HG02642 (cell line): Measurements from ENCODE around the gene CD164L2.
A peak's percentile ranks its signal among the peaks of the same experiment; 100 is the strongest.
"Not testable (repeated sequence)": the region's sequence is repeated elsewhere in the genome, so short reads cannot be mapped to it uniquely, and the experiment has no call there.

ENCODE experiments used
- ATAC-seq: cut with Tn5 transposase; IDR thresholded peaks from one replicate; pipeline ENCODE4 v1.9.1; 2021; ENCODE audit warnings: mild to moderate bottlenecking; ENCODE audit not compliant: unreplicated experiment, poor library complexity

The CD164L2 gene

DNA sequence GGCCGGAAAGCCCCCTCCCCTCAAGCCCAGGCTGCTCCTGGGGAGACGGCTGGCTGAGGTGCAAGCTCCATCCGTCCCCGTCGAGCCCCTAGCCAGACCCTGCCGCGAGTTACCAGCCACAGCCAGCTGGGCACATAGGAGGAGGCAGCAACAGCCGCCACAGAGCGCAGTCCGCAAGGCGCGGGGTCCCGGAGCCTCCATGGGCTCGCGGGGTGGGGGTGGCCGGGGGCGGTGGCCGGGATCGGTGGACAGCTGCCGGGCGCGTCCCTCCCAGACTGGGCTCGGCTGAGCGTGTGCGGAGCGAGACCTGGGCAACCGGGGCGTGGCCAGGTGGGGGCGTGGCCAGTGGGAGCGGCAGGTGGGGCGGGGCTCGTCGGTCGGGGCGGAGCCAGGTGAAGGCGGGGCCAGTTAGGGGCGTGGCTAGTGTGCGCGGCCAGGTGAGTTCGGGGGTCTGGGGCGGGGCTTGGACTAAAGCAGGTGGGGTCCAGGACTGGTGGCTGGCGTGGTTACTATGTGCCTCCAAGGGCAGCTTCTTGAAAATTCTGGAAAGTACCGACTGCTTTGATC is at the start of gene CD164L2:
CD164L2 (minus strand) TSS at position 295 of the 567 bp plus-strand sequence; CDS start at position 201, 94 bp downstream.
- ATAC-seq = no peak

DNA sequence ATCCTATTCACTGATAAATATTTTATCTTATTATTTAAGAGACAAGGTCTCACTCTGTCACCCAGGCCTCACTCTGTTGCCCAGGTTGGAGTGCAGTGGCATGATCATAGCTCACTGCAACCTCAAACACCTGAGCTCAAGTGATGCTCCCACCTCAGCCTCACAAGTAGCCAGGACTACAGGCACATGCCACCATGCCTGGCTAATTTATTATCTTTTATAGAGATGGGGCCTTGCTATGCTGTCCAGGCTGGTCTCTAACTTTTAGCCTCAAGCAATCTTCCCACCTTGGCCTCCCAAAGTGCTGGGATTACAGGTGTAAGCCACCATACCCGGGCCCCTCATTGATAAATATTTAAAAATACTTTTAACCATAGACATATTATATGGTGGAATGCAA is 49.6 kb upstream of the CD164L2 start:
- ATAC-seq = not testable (repeated sequence)

DNA sequence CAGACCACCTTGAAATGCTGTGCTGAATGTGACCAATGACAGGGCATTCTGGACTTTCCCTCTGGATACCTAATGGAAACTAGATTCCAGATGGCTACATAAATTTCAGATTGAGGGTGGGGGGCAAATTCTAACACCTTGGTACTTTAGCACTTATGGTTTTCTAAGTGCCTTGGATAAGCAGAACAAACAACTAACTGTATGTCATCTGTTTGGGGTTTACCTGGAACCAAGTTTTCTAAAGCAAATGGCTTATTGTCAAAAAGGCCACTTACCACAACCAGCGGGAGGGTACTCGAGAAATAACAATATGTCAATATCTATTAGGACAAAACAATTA is 48.4 kb upstream of the CD164L2 start:
- ATAC-seq = no peak

DNA sequence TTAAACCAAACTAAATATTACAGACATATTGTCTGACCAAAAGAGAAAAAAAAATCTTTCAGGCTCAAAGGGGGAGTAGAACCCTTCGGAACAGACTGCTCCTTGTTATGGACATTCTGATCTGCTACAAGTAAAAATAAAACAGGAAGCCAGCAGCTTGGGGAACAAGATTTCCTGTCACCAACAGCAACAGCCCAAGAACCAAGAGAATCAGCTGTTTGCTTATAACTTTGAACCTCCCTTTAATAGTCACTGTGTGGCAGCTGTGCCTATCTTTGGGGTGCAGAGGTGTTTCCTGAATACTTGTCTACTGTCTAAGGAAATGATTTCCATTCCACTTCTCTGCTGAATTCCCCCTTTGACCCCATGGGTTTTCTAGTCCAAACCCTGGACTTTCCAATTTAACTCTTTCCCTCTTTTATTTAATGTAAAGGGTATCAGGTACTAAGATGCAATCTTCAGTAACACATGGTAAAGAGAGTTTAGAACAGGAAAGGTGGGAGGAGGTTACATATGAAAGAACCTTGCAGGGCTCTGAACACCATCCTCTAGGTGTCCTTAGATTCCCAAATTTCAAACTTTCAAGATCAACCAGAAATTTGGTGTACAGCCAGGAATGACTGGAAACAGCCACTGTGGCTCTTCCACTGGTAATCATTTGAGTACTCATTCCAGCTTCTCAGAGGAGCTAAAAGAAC is 47.9 kb upstream of the CD164L2 start:
- ATAC-seq = no peak

DNA sequence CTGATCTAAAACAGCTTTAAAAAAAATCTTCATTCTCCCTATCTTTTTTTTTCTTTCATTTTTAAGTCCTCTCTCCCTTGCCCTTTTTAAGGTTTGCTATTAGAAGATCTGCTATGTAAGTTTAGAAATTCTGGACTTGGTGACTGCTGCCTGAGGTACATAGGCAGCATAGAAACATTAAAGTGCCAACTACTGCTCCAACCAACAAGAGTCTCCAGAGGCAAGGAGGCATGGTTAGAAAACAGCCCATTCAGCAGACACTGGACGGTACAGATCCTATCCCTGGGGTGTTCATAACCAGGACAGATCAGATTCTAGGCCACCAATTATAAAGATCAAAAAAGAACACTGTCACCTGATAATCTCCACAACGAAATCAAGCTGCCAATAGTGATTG is 45.9 kb upstream of the CD164L2 start:
- no peak for ATAC-seq

DNA sequence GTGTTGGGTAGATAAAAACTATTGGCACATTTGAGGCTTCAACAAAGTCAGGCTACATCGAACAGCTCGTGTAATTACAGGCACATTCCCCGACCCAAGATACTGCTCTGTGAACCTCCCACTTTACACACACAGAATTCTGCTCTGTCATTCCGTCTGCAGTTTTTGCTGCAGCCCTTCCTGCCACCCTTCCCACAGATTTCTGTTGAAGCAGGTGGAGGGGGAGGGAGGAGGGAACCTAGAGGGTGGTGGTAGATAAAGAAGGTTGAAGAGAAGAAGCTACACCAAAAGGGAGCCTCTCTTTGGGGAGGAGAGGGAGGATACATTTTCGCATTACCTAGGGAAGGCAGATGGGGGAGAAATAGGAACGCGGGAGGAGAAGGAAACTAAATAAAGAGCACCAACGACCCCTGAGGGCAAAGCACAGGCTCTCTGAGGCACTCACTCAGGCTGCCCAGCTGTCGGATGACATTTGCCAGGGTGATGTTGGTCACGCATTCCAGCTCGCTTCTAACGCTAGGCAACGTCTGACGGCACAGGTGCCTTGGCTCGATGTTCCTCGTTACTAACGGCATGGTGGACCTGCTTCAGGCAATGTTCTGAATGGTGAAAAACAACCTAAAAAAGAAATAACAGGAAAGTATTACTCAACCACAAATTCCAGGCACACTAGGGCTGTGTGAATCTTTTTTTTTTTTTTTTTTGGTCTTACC is 45.3 kb upstream of the CD164L2 start:
- ATAC-seq = no peak

DNA sequence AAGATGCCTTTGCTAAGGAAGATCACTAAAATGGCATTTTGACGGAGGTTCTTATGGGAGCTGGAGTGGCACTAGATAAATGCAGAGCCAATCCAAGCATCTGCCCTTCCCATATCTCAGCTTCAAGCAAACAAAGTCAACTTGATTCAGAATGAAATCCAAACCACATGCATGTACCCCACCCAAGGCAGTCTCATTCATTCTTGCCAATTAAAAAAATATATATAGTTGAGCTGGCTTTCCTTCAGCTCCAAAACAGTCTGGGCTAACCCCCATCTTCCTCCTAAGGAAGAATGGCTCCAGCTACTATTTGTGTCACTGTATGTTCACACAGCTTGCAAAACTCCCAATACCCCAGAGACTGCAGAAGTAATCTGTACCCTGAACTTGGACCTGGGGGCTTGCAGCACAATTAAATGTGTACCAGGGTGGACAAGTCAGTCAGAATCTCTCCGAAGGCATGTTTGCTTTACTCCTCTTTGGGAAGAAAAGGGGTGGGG is 44.7 kb upstream of the CD164L2 start:
- ATAC-seq = no peak

DNA sequence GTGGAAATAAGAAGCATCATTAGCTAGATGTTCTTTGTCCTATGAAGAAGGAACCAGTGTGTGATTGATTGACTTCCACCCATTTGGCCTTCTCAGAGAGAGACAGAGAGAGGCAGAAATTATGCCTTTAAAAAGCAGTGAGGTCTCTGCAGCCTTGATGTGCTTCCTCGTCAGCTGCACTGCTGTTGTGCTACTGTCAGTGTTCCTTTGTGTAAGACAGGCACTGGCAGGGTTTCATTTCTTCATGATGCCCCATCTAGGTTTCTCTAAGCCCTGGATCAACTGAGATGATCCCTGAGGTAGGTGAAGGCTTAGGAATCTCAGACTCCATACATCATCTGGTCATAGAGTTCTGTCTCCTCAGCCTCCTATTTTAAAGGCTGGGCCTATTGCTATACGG is 44.2 kb upstream of the CD164L2 start:
- ATAC-seq = no peak

DNA sequence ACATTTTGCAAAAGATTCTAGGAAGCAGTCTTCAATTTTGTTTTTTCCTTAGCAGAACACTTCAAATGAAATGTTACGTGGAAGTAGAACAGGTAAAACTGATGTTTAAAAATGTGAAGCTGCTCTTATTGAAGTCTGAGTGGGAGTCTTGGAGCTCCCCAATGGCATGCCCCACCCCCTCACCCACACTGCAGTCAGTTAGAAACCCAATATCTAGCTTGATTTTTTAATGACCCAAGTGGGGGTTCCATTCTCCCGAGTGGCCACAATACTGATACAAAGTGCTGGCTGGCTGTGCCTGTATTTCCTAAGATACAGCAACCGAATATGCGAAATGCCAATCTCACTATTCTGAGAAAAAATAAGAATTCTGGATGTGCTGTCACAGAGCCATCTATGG is 40.6 kb upstream of the CD164L2 start:
- no peak for ATAC-seq

DNA sequence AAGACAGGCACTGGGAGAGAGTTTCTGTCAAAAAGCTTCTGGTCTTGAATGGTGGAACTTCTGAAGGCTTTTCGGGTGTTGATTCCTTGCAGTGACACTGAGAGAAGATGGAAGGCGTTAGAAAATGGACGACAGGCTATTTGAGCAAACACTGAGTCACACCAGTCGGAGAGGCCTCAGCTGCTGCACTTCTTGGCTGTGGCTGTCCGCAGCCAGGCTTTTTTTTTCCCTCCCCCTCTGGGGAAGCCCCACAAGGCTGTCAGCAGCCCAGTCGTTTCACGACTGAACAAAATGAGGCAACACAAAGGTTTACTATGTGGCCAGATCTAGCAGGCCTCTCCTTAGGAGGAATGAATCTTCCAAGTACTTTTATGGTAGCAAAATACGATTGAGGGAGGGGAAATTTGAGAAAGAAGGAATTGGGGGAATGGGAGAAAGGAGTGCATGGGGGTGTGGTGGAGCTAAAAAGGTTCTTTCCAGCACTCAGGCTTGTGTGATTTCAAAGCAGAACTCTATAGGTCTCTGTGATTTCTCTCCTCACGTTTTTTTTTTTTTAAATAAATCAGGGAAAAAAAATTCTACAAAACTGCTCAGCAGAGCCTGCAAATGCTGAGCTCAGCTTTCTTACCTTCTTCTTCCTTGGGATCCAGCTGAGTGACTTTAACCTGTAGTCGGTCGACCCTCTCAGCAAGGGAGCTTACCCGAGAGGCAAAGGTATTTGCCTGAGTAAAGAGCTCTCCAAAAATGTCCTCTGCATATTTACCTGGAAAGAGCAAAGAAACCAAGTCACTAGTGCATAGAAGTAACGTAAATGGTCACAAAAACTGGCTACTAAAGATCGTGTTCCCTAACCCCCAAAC is 35.4 kb upstream of the CD164L2 start:
- peak; percentile 74 for ATAC-seq

DNA sequence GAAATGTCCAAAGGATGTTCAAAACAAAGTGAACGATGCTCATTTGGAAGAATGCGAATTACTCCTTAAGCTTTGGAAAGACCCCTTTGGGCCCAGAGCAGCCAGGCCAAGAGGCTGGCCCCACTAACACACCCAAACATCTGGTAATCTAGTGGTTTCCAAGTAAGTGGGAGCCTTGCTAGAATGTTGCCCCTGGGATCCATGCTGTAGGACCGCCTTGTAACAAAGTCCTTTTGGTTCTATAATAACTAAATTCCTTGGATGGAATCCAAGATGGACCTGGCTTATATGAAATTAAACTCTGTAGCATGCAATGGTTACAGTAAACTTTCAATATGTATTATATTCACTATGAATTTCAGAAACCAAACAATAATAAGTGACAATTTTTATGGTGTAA is 34.6 kb upstream of the CD164L2 start:
- ATAC-seq = no peak

DNA sequence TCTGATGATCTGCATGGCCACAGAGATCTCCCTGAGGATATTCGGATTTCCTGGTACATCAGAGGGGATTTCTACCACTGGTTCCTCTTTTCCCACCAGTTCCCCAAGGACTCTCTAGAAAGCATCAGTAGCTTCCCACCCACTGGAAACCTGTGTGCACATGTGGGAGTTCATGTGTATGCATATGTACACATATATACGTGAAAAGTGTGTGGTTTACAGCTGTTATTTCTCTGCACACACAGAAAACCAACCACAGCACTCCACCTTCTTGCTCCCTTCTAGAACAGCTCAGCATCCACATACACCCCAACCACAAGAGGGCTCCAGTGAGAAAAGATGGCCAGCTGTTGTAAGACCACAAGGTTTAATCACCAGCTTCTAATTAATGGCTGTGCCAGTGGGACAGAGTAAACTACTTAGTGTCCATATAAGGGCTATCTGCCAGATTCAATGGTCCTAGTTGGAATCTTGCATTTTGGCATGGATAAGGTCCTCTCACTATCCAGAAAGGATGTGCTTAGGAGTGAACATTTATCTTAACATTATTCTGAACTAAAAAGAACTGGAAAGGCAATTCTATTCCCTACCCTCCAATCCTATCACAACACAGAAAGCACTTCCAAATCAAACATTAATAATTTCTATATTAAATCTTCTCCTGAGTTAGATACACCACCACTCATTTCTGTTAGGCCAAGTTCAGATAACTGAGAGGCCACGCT is 33.4 kb upstream of the CD164L2 start:
- no peak for ATAC-seq

DNA sequence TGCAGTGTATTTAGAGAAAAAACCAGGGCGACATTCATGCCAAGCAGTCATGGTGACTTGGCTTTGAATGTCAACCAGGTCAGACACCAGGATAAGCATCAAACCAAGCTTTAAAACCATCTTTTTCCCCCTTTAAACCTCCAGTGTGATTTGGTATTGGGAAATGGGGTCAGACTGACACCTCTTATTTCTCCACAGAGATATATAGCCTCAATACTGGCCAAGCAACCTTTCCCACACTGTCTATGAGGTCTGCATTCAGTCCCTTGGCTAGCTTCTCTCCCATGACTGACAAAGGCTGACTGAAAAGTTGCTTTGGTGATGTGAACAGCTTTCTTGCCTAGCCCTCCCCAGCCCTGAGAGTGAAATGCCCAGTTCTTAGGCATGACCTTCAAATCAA is 31.0 kb upstream of the CD164L2 start:
- no peak for ATAC-seq

DNA sequence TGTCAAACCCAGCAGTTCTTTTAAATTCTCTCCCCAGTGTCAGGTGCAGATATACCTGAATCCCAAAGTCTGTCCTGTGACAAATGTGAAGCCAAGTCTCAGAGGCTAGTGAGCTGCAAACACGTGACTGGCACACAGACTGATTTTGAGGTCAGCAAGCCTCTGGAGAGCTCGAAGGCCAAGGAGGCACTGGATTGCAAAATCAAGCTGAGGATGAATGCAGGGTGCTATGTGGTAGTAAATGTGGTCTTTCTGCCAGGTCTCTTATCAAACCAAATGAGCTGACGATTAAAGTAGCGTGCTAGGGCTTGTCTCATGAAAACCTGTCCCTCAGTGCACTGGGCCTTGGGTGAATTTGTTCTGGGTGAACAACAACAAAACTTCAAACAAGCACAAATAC is 29.9 kb upstream of the CD164L2 start:
- no peak for ATAC-seq

DNA sequence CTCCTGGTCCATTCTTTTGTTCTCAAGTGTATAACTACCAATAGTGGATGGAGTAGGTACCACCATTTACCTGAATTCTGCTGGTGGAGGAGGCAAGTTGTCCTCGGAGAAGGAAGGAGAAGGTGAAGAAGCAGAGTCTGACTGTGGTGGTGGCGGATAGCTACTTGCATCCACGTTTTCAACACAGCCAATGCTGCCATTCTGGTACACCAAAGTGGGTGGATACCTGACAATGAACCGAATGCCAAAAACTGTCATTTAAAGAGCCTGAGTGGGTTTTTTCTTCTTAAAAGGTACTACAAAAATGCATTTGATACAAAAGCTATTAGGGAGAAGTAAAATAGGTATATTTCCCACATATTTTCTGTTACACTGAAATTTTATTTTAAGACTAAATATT is 29.4 kb upstream of the CD164L2 start:
- no peak for ATAC-seq

DNA sequence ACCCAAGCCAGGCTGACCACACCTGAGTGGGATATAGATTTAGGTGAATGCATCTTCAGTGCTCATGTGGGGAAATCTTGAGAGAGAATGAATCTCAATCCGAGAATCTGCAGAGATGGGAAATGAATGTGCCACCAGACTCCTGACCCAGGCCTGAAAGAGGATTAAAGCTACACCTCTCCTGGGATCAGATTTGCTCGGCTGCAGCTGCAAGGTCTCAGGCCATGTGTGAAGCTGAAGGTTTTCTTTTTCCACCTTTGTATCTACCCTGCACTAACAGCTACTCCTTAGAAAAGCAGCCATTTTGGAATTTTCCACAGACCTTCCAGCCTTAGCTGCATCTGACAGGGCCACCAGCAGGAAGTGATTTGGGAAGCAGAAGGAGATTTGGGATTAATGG is 27.6 kb upstream of the CD164L2 start:
- ATAC-seq = no peak

DNA sequence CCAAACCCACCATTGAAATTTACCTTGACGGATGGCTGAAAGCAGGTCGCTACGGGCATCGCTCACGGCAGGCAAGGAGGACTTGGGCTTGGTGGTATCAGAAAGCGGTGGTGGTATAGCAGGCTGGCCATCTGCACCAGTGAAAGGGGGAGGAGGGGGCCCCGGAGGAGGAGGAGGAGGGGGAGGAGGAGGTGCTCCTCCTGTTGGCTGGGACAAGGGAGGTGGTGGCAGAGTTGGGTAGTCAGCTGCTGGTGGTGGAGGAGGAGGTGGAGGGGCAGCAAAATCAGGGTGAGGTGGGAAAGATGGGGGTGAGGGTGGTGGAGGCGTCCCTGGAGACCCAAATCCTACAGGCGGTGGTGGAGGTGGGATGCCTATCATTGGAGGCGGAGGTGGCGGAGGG is 26.5 kb upstream of the CD164L2 start:
- ATAC-seq = no peak

DNA sequence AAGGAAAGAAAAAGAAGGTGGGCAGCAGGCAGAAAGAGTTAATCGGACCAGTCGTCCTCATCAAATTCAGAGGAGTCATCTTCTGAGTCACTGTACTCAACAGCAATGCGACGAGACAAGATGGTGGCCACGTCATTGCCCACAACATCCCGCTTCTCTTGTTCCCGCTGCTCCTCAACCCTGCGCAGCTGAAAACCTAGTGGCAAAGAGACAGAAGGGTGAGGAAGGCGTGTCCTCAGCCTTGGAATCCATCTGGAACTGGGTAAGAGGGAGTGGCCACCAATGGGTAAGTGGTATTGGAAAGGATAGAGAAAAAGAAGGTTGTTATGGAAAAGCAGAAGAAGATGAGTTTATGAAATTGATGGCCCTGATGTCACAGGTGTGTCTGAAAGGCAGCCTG is 25.0 kb upstream of the CD164L2 start:
- ATAC-seq = no peak

DNA sequence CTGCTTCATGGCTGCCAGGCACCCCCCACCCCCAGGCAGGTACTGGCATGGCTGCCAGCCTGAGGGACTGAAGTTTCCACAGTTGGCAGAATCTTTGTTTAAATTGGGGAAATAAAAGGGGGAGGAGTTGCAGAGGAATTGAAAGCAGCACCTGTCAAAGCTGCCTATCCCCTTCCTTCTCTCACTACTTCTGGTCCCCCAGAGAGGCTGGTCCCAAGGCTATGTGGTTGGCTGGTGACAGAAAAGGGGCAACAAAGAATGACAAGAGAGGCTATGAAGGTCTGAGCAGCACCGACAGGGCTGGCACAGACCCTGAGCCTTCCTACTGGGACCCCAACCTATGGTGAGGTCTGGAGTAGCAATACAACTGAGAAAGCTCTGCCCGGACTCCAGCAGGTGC is 23.7 kb upstream of the CD164L2 start:
- not testable (repeated sequence) for ATAC-seq

DNA sequence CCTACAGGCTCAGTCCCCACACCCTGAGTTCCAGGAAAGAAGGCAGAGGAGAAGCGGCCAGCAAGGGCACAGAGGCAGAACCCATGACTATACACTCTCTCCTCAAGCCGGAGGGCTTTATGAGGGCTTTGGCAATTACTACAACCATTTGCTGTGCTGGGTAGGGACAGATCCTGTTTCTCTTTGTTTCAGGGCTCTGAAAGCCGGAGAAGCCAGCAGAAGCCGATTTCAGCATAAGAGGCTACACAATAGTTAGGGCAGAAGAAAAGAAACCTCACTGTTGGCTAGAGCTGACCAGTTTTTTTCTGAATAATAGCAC is 23.2 kb upstream of the CD164L2 start:
- no peak for ATAC-seq
